ENCODE results near the gene PRELP.
"Not testable (repeated sequence)": the region's sequence is repeated elsewhere in the genome, so short reads cannot be mapped to it uniquely, and the experiment has no call there.

PRELP gene

DNA sequence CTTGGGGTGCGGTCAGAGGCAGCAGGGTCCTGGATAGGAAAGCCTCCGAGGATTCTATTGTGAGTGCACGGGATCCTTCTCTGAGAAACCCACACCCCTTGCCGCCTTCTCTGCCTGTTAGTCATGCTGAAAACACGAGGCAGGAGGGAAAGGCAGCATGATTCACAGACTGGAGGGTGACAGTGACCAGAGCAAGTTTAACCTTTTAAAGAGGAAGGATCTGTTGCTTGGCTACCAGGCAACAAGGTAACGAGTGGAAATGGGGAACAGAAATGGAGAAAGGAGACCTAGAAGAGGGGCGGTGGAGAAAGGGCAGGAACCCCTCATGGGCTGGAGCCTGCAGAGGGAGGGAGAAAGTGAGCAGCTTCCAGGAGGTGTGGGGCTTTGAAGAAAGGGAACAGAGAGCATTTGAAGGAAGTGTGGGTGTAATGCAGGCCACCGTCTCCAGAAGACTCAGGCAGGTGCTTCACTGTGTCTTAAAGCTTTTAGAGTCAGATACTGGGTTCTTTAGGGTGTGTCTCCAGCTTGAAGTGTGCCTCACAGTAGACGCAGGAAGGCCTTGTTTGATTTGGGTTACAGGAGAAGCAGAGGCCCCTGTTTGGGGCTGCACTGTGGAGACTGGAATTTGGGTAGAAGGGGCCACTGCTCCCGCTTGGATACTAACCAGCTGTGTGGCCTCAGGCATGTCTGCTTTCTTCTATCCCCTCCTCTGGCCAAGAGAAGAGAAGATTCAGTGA, 37.4 kb downstream of the PRELP start:
- TF ChIP-seq CTCF (IDR thresholded peaks at IDR 0.05; ENCODE audit: insufficient read depth, low read length, poor library complexity, severe bottlenecking) = no peak
- H3K27me3 ChIP-seq (replicated peaks; ENCODE audit: control insufficient read depth, insufficient read depth, low read length) = no peaks in the 10 kb centered on the region; the same call in 1 of the 2 replicates

DNA sequence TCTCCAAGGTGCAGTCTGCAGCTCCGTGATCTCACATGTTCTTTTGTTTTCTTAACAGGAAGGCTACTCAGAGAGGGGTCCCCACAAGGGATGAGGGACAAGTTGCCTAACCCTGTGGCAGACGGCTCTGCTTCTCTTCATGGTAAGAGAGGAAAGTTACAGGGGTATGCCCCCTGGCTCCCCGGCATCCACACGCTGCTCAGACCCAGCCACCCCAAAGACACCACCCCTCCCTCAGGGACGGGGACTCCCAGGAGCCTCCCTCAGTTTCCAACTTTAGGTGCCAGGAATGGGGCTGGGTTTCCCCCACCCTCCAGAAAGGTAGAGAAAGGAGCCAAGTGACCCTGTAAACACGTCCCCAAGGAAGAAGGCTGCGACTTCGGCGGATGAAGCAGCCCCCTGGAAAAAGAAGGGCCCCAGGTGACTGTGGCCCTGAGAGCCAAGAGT, 38.0 kb downstream of the PRELP start:
- no peak for DNase-seq (ENCODE audit: extremely low read depth, insufficient read length)
- H3K36me3 ChIP-seq (ENCODE audit: control insufficient read depth, insufficient read depth, low read length) = no peaks in the 10 kb centered on the region
- no peak for TF ChIP-seq CTCF (IDR thresholded peaks at IDR 0.05; ENCODE audit: insufficient read depth, low read length, poor library complexity, severe bottlenecking)
- H3K27me3 ChIP-seq (replicated peaks; ENCODE audit: control insufficient read depth, insufficient read depth, low read length) = no peaks in the 10 kb centered on the region; the same call in 1 of the 2 replicates
- no peak overlapping the region for H3K4me3 ChIP-seq (replicated peaks; ENCODE audit: low read depth, low read length)

More for the DNA sequence above, 37.4 kb downstream of the PRELP start:
- Histone ChIP-seq H3K4me3 (replicated peaks; ENCODE audit: low read depth, low read length) (no peak overlapping the region), H3K36me3 (ENCODE audit: control insufficient read depth, insufficient read depth, low read length) (no peaks in the 10 kb centered on the region)
- no peak for DNase-seq (ENCODE audit: extremely low read depth, insufficient read length)

- no peaks in the 10 kb centered on the region for H3K36me3 ChIP-seq (ENCODE audit: control insufficient read depth, insufficient read depth, low read length)
- H3K27me3 ChIP-seq (replicated peaks; ENCODE audit: control insufficient read depth, insufficient read depth, low read length) = peaks cover 2% of the 10 kb centered on the region
- DNase-seq (ENCODE audit: extremely low read depth, insufficient read length) = no peak
- TF ChIP-seq CTCF (IDR thresholded peaks at IDR 0.05; ENCODE audit: insufficient read depth, low read length, poor library complexity, severe bottlenecking) = no peak
- H3K4me3 ChIP-seq (replicated peaks; ENCODE audit: low read depth, low read length) = no peak overlapping the region
Observed at GRCh38 chr1:203516184-203516583, 40.6 kb downstream of the PRELP start.

DNA sequence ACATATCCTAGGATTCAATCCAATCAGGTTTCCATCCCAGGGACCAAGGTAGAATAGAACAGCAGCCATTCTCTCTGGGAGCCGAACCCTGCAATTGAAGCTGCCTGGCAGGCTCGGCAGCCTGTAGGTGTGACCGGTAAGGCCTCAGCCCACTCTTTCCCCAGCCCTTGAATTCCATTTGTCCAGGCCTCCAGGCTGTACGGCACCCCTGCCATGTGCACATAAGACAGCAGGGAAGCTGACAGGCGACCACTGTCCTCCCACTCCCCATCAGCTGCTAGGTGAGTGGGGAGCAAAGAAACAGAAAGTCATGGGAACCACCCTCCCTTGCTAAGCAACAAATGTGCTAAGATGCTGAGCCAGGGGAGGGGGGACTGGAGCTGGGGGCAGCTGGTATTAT, 41.3 kb downstream of the PRELP start:
- Histone ChIP-seq H3K27me3 (replicated peaks; ENCODE audit: control insufficient read depth, insufficient read depth, low read length) (peaks cover 2% of the 10 kb centered on the region), H3K4me3 (replicated peaks; ENCODE audit: low read depth, low read length) (no peak overlapping the region), H3K36me3 (ENCODE audit: control insufficient read depth, insufficient read depth, low read length) (no peaks in the 10 kb centered on the region)
- no peak for TF ChIP-seq CTCF (IDR thresholded peaks at IDR 0.05; ENCODE audit: insufficient read depth, low read length, poor library complexity, severe bottlenecking)
- no peak for DNase-seq (ENCODE audit: extremely low read depth, insufficient read length)

DNA sequence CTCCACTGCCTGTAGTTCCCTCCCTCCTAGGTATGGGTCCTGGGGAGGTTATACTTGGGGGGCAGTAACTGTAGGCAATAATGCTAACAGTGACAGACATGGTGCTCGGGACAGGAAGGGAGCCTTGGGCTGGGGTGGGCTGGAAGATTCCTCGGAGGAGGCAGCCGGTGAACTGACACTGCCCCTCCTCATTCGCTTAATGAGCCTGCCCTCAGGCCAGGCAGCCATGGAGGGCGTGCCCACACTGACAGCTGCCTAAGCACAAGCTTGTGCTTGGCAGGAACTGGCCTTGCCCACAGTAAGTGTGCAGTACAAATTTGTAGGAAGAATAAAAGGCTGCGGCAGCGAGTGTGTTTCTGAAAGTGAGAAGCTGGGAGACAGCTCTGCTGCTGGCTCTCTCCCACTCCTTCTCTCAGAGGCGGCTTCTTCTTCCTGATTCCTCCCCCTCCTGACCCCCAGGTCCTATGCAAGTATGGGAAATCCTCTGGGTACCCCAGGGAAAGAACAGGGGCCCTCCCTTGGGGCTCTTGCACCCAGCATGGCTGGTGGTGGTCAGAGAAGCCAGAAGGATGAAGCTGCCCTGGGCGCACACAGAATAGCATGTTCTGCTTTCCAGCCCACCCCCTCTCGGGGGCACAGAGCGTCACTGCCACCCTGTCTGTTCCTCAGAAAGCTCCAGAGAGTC, 42.0 kb downstream of the PRELP start:
- H3K4me3 ChIP-seq (replicated peaks; ENCODE audit: low read depth, low read length) = no peak overlapping the region
- DNase-seq (ENCODE audit: extremely low read depth, insufficient read length) = no peak
- peaks cover 2% of the 10 kb centered on the region for H3K27me3 ChIP-seq (replicated peaks; ENCODE audit: control insufficient read depth, insufficient read depth, low read length)
- TF ChIP-seq CTCF (IDR thresholded peaks at IDR 0.05; ENCODE audit: insufficient read depth, low read length, poor library complexity, severe bottlenecking) = no peak
- H3K36me3 ChIP-seq (ENCODE audit: control insufficient read depth, insufficient read depth, low read length) = no peaks in the 10 kb centered on the region

DNA sequence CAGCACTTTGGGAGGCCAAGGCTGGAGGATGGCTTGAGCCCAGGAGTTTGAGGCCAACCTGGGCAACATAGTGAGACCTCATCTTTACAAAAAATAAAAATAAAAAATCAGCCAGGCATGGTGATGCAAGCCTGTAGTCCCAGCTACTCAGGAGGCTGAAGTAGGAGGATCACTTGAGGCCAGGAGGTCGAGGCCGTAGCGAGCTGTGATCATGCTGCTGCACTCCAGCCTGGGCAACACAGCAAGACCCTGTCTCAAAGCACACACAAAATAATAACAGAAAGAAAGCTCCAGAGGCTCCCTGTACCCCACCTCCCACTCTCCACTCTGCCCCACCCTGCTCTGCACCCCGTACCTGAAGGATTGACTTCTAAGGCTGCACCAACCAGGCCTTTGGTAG, 42.5 kb downstream of the PRELP start:
- DNase-seq (ENCODE audit: extremely low read depth, insufficient read length); H3K36me3 ChIP-seq (ENCODE audit: control insufficient read depth, insufficient read depth, low read length); H3K4me3 ChIP-seq (replicated peaks; ENCODE audit: low read depth, low read length); H3K27me3 ChIP-seq (replicated peaks; ENCODE audit: control insufficient read depth, insufficient read depth, low read length): not testable (repeated sequence)
